H1 (cell line): ENCODE data around the gene TACR2.

ENCODE experiments used
- BACH1 ChIP-seq: IDR thresholded peaks from 2 replicates; pipeline ENCODE4 v1.6.1; 2012; ENCODE audit warnings: low read length, improper control_type of control experiment
- CEBPB ChIP-seq: IDR thresholded peaks from 2 replicates; pipeline ENCODE4 v1.6.1; 2012; ENCODE audit warnings: low read depth, low read length
- EP300 ChIP-seq, 2 experiments: IDR thresholded peaks; 1 replicate in 1 of 2; 2 replicates in 1 of 2; pipeline ENCODE4 v1.6.1; 2011 to 2012; ENCODE audit warnings: low read depth in 2 of 2, low read length in 2 of 2, mild to moderate bottlenecking in 2 of 2, borderline replicate concordance in 1 of 2, inconsistent platforms in 1 of 2, moderate library complexity in 1 of 2
- GABPA ChIP-seq: IDR thresholded peaks from 2 replicates; pipeline ENCODE4 v1.6.1; 2011; ENCODE audit warnings: mild to moderate bottlenecking, low read length, moderate library complexity, borderline replicate concordance; ENCODE audit not compliant: insufficient read depth
- JUND ChIP-seq: IDR thresholded peaks from 2 replicates; pipeline ENCODE4 v1.6.1; 2011; ENCODE audit warnings: mild to moderate bottlenecking, improper control_type of control experiment, low read length
- POLR2A ChIP-seq, 2 experiments: IDR thresholded peaks; 1 replicate in 1 of 2; 2 replicates in 1 of 2; pipeline ENCODE4 v1.6.1; 2011; ENCODE audit warnings: low read depth in 2 of 2, low read length in 2 of 2, mild to moderate bottlenecking in 2 of 2; ENCODE audit errors: control extremely low read depth in 1 of 2
- POLR2AphosphoS5 ChIP-seq: IDR thresholded peaks from 2 replicates; pipeline ENCODE4 v1.6.1; 2011; ENCODE audit warnings: low read depth, low read length
- RNF2 ChIP-seq: fragments of 200-900, 300-1000 bp; sonication (generic); IDR thresholded peaks from 2 replicates; pipeline ENCODE4 v1.7.1; 2016; ENCODE audit warnings: borderline replicate concordance, low read depth, mild to moderate bottlenecking, antibody characterized with exemption, low read length; ENCODE audit not compliant: poor library complexity, severe bottlenecking; ENCODE audit errors: missing control alignments
- TF ChIP-seq, protein P1 (sequence below), 3 experiments: IDR thresholded peaks; 1 replicate in 2 of 3; 2 replicates in 1 of 3; pipeline versions ENCODE4 v1.5.1 to v1.6.1; 2011; ENCODE audit warnings: low read length in 3 of 3, mild to moderate bottlenecking in 3 of 3, inconsistent platforms in 2 of 3, low read depth in 1 of 3, moderate library complexity in 1 of 3; ENCODE audit not compliant: insufficient read depth in 1 of 3; ENCODE audit errors: control extremely low read depth in 1 of 3
- TF ChIP-seq, protein P2 (sequence below): IDR thresholded peaks from 2 replicates; pipeline ENCODE4 v1.6.1; 2011; ENCODE audit warnings: low read depth, mild to moderate bottlenecking, low read length; ENCODE audit not compliant: insufficient read depth

DNA sequence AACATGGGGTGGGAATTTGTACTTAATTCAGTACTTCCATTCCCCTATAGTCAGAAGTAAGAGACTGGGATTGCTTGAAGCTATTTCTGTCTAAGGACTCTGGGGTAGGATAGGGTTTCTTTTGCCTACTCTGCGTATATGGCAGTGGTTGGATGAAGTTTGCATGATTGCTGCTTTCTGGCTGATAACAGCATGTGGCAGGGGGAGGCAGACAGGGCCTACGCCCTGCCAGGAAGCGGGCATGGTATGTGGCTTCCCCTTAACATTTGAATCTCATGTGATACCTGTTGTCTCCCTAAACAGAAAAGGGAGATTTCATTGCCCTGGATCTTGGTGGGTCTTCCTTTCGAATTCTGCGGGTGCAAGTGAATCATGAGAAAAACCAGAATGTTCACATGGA lies 57.1 kb downstream of the TACR2 start:
- TF ChIP-seq, protein P1, sequence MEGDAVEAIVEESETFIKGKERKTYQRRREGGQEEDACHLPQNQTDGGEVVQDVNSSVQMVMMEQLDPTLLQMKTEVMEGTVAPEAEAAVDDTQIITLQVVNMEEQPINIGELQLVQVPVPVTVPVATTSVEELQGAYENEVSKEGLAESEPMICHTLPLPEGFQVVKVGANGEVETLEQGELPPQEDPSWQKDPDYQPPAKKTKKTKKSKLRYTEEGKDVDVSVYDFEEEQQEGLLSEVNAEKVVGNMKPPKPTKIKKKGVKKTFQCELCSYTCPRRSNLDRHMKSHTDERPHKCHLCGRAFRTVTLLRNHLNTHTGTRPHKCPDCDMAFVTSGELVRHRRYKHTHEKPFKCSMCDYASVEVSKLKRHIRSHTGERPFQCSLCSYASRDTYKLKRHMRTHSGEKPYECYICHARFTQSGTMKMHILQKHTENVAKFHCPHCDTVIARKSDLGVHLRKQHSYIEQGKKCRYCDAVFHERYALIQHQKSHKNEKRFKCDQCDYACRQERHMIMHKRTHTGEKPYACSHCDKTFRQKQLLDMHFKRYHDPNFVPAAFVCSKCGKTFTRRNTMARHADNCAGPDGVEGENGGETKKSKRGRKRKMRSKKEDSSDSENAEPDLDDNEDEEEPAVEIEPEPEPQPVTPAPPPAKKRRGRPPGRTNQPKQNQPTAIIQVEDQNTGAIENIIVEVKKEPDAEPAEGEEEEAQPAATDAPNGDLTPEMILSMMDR (IDR thresholded peaks at IDR 0.05; ENCODE audit: control extremely low read depth in 1 of 3, insufficient read depth in 1 of 3, low read depth in 1 of 3, low read length in 3 of 3), result no peak
- TF ChIP-seq GABPA (no peak), POLR2A (IDR thresholded peaks at IDR 0.05; ENCODE audit: control extremely low read depth in 1 of 2, low read depth in 2 of 2, low read length in 2 of 2) (no peak), CEBPB (no peak), JUND (no peak), EP300 (IDR thresholded peaks at IDR 0.05; ENCODE audit: borderline replicate concordance in 1 of 2, low read depth in 2 of 2, low read length in 2 of 2) (no peak), RNF2 (no peak), POLR2AphosphoS5 (no peak), BACH1 (no peak)
- TF ChIP-seq, protein P2, sequence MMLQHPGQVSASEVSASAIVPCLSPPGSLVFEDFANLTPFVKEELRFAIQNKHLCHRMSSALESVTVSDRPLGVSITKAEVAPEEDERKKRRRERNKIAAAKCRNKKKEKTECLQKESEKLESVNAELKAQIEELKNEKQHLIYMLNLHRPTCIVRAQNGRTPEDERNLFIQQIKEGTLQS, result no peak
